GM19023 (cell line): ENCODE results near the gene TMEM117.
"Not testable (repeated sequence)": the region's sequence is repeated elsewhere in the genome, so short reads cannot be mapped to it uniquely, and the experiment has no call there.

Experiments used
- ATAC-seq: cut with Tn5 transposase; IDR thresholded peaks from one replicate; pipeline ENCODE4 v1.9.1; 2021; ENCODE audit warnings: mild to moderate bottlenecking, moderate library complexity; ENCODE audit not compliant: unreplicated experiment

Gene TMEM117

DNA sequence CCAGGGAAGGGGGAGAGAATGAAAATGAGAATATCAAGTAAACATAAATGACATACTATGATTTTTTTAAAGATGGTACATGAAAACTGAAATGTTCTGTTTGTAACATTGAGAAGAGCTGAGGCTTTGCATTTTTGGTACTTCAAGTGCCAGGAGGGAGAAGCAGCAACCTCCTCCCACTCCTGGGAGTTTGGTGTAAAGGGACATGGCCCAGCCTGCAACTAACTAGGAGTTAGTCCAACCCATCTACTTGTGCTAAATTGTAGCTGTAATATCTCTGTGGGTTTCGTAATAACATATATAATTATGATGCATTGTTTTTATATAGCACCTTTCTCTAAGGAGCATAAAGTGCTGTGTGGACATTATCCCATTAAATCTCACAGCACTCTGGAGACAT is 522.8 kb downstream of the TMEM117 start:
- no peak for ATAC-seq

DNA sequence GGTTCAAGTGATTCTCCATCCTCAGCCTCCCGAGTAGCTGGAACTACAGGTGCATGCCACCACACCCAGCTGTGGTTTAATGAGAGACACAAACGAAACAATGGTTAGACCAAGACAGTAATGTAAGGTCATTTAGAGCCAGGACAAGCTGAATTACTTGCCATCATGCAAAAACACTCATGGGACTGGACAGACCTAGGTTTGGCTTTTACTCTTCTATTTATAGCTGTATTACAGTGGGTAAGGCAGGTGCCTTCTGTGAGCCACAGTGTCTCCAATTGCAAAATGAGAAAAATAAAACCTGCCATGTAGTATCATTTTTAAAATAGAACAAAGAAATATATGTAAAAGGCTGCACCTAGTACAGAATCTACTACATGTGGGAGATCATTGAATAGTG is 527.1 kb downstream of the TMEM117 start:
- ATAC-seq, result no peak

DNA sequence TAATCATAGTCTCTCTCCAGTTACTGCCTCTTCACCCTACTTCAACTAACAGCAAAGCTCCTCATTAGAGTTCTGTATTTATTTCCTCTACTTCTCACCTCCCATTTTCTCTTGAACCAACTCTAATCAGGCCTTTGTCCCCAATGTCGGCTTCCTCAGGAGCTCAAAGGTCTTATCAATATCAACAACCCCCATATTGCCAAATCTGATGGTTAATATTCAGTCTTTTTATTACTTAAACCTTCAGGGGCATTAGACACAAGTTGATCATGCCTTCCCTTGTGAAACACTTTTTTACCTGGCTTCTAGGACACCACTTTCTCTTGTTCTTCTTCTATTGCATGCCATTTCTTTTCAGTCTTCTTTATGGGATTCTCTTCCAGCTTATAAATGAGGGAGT is 531.3 kb downstream of the TMEM117 start:
- no peak for ATAC-seq

DNA sequence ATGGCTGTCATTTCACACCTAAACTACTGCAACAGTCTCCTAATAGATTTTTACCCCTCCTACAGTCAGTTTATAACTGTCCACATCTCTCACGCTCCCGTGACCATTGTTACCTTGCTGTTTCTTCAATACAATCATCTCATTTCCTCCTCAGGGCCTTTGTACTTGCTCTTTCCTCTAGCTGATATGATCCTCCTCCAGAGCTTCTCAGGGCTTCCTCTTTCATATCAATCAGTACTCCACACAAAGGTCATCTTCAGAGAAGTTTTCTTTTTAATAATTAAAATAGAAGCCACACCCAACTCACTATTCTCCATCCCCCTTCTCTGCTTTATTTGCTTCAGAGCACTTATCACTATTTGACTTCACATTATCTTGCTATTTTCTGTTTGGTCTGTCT is 532.0 kb downstream of the TMEM117 start:
- no peak for ATAC-seq

DNA sequence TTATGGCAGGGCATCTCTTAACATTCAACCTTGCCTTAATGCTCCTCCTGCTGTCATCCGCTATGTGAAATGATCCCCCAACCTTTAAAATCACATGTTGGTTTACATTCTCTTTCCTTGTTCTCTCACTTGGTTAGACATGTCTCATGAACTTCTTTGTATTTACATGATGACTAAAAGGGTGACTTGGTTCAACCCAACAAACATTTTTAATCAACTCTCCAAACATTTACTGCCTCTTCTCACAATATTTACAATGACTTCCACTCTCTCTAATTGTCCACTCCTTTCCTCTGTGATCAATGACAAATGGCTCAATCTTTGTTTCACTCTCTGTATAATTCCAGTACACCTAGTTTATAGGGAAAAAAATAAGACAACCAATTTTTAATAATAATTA is 534.1 kb downstream of the TMEM117 start:
- ATAC-seq, result no peak

DNA sequence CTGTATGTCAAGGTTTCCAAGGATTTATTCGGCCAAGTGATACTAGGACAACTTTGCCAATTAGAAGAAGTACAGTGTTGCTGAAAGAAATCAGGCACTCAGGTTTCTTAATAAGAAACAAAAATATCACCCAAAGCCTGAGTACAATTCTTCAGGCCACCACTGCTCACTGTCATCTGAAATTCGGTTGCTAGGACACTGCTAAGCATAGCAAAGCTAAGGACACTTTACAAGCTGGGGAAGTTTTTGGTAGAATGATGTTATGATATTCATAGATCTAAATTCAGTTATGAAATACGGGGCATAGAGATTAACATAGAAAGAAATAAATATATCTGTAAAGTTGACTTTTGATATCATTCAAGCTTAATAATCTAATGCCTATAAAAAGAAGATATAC is 535.1 kb downstream of the TMEM117 start:
- no peak for ATAC-seq

DNA sequence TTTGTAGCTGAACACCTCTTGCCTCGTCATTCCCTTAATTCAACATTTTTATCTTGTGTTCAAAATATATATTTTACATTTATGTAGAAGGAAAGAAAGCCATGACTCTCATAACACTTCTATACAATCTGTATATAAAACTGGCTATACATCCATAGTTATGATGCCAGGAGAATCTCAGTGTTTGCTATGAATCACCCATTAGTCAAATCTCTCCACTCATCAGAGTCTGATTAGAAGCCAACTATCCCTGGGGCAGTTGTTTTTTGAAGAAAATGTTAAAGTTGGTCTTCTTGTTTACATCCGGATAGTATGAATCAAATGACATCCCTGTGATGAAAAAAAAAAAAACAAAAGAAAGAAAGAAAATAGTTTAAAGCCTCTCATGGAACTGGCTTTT is 536.4 kb downstream of the TMEM117 start:
- ATAC-seq, result no peak

DNA sequence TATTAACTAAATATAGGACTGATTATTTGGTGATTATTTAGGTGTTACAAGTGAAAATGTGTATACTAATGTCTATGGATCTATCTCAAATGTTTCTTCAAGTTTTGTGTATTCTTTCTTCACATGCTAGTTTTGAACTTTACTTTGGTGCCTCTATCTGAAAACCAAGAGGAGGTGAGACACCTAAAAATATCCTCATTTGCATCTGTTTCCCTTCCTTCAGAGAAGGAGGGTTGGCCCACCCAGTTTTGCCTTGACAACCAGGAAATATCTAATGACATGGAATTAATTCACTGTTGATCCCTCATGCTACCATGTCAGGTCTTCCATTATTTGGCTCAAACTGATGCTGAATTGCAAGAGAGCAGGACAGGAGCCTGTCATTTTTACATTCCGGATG is 539.8 kb downstream of the TMEM117 start:
- ATAC-seq, result no peak

DNA sequence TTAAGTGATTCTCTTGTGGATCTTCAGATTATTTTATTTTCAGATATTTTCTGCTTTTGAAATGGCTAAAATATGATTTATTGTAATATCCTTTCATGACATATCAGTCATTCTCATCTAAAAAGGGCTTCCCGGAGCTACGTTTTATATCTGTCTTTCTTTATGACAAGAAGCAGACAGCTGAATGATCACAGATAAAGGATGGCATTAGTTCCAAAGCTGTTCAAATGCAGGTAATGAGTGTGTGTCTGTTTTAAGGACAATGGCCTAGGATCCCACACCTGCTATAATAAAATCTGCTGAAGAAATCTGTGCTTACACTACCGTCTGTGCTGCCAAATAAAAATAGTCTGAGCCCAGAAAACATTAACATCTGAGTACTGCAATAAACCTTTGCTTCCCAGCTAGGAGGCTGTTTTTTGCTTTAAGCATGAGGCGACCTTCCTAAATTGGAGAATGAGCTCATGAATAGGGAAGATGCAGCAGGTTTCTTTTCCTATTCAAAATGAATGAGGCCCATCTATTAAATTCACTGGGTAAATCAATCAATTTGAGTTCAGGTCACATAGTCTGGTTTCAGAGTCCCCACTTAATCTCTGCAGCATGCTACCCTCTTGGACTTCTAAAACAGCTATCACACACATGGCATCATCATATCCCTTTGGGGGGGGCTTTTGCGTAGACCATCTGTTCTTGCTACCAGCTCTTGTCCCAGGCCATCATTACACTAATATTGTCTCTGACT is 541.7 kb downstream of the TMEM117 start:
- no peak for ATAC-seq

DNA sequence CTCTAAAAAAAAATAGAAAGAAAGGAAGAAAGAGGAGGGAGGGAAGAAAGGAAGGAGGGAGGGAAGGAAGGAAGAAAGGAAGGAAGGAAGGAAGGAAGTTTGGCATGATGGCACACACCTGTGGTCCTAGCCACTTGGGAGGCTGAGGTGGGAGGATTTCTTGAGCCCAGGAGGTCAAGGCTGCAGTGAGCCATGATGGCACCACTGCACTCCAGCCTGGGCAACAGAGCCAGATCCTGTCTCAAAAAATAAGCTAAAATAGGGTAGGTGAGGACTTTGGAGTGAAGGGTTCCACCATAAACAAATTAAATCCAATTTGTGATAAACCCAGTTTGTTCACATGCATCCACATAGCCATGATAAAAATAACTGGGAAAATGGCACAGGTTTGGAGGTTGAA is 543.2 kb downstream of the TMEM117 start:
- ATAC-seq, result not testable (repeated sequence)

DNA sequence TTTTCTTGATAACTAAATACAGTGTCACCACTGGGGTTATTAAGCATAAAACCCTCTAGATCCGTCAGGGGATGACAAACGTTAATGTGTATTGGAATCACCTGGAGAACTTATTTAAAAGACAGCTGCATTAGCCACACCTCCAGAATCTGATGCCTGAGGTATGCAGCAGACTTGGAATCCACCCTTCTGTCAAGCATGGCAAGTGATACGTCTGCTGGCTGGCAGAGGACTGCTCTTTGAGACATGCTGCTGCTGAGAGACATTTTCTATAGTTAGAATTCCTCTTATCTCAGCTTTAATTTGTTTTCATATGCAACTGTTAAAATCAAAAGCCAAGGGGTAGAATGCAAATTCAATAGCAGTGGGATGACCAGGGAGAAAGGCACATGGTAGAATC is 544.0 kb downstream of the TMEM117 start:
- ATAC-seq, result no peak

DNA sequence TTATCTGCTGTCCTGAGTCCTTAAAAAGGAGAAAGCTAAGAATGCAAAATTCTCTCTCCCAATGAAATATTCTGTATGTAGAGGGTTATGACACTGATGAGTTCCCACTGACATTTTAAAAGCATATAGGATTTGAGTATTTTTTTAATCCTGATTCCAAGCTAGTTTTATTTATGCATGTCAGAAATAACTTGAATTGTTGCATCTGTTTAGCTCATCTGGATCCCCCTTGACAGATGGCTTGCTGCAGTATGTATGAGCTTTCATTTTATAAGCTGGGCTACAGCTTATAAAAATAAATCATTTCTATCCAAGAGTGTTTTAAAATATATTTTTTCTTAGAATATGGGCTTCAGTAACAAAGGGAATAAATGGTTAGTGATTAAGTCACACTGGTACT is 545.0 kb downstream of the TMEM117 start:
- ATAC-seq, result no peak

DNA sequence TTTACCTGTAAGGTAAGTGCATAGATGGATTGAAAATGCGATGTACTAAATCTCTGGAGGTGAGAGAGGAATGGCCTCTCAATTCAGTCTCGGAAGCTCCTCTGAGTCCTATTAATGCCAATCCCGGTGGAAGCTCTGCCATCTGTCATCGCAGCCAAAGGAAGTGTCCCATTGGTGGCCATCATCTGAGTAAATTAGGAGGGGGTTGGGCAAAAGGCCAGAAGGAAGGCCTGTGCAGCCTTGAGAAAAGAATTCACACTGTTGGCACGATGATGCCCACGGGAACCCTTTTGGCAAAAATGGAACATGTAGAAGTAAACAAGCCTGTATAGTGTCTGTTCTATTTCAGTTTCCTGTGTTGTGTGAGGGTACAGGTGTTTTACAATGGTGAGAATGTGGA is 545.5 kb downstream of the TMEM117 start:
- no peak for ATAC-seq

DNA sequence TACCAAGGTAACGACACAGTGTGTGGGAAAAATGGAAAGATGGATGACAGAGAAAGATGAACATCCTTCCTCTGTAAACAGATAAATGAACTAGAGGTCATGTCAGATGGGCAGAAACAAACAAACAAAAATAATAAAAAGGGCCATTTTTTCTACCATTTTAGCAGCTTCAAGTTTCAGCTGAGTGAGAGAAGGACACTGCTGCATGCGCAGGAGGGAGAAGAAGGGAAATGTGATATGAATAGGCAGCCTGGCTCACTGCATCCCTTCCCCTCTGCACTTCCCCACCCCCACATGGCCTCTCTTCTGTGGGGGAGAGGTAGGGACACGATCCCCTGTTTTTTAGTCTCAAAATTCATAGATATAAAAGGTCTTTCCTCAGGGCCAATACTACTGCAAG is 548.3 kb downstream of the TMEM117 start:
- ATAC-seq, result no peak

DNA sequence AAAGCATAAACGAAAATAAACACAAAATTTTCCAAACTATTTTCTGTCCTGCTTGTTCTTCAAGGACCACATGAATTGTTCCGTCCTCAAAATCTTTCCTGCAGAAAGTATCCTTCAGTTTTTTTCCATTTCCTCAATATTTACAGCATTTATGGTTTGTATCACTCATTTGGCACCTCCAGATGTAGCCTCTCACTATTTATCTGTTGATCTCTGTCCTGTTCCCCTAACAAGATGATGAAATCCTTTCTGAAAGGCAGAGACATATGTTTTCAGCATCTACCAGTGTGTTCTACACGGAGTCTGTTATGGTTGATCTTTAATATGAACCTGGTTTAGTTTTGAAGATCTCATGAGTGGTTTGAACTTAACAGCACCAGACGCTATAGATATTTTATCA is 550.1 kb downstream of the TMEM117 start:
- no peak for ATAC-seq

DNA sequence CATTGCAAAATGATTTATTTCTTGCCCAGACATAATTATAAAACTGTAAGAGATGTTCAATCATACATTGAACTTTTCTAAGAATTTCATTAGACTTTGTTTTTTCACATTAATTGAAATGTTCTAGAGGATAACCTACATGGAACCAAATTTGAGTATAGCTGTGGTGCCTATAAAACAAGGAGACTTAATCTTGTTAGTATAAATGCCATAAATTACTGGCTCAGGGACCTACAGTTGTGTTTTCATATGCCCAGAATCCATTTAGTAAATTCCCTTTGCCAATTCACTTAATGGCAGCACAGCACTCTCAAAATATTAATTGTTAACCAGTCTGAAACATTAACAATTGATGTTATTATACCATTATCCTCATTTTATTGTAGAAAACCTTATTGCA is 551.7 kb downstream of the TMEM117 start:
- no peak for ATAC-seq

DNA sequence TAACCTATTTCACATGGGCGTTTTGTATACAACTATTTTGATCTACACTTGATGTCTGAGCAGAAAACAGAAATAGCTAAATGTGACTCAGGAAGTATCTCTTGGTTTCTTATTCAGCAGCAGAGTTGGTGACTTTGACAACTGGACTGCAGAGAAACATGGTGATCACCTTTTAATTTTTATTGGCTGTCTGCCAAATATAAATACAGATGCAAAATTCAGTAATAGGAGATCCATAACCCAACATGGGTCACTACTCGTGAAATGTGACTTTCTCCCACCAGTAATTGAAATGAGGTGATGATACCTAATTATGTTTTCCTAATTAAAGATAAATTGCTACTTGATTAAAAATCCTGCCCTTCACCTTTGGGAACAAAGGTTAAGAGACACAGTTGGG is 553.2 kb downstream of the TMEM117 start:
- no peak for ATAC-seq

DNA sequence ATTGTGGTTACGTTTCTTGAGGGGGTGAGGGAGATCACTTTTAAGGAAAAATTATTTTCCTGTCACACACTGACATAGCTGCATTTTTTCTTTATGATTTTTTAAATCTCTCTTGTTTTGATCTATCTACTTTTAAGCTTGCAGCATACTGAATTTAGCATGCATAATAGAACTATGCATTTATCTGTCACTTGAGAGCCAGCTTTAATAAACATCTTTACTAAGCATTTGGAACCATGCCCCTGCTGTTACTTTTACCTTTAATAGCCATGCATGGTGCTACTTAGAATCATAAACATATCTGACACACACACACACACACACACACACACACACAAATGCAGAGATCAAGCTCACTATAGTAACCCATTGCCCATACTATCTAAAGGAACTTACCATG is 554.0 kb downstream of the TMEM117 start:
- no peak for ATAC-seq

DNA sequence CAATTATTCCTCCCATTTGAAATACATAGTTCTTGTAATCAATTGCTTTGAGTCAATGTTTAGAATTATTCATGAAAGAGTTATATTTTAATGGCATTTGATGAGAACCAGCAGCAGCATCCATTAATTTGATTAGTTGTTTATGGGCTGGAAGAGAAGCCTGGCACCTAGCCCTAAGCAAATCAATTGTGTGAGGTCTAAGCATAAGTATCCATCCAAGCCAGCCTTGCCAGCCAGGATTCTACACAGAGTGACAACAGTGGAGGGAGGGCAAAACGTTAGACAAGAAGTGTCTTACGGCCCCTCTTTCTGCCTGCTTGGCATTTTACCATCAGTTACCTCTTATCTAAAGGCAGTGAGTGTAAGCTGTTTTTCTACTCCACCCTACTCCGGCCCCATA is 561.8 kb downstream of the TMEM117 start:
- no peak for ATAC-seq

DNA sequence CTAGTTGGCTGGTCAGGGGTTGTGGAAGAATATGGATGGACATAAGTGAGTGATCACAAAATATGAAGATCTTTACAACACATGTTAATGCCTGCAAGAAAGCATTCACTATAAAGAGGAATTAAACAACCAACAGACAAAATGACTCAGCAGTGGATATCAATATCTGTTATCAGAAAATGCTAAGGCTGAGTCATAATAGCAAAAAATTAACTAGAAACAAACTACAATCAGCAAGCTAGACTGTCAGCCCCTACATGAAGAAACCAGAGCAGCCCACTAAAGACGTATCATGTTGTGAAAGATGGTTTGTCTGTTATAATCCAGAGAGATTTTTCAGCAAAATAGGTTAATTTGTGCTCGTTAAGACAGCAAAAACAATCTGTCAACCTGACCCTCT is 567.3 kb downstream of the TMEM117 start:
- no peak for ATAC-seq

DNA sequence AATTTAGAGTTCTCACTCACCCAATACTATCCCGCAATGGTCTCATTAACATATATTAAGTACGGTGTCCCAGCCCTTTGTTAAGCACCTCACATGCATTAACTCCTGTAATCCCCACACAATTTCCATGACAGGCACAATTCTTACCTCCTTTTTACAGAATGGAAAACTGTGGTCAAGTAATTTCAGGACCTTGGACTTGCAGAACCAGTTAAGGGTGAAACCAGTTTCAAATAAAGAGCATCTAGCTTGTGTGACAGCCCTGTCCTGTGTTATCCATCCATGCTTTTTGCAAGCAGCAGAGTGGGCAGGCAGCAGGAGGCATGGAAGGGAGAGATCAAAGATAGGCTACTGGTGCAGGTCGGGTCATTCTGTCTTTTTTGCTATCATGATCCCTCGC is 569.4 kb downstream of the TMEM117 start:
- ATAC-seq, result no peak

DNA sequence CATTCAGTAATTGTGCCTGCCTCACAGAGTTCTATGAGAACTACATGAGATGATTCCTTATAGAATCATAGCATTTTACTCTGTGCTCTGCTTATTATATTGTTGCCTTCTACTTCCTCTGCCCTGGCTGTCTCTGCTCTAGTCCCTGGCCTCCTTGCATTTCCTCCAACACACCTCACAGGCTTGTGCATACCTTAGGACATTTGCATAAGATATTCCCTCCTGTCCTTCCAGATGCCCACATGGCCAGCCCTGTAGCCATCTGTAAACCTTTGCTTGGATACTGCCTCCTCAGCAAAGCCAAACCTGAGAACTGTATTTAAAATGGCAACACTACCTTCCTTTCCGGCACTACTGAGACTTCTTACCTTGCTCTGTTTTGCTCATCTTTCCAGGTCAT is 586.7 kb downstream of the TMEM117 start:
- no peak for ATAC-seq

DNA sequence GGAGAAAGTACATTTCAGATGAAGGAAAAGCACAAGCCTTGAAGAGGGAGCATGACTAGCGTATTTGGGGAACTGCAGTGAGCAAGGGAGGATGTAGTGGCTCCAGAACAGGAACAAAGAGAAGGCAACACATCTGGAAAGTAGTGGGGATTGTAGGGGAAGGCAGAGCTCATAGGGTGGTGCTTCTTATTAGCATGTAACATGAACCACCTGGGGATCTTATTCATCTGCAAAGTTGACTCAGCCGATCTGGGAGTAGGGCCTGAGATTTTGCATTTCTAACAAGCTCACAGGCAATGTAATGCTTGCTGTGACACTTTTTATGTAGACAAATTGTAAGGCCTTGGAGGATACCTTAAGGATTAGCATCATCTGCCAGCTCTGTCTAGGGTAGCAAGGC is 592.9 kb downstream of the TMEM117 start:
- no peak for ATAC-seq
